ENCODE measurements around the gene NDUFB8.
A peak's percentile ranks its signal among the peaks of the same experiment; 100 is the strongest.

The NDUFB8 gene

DNA sequence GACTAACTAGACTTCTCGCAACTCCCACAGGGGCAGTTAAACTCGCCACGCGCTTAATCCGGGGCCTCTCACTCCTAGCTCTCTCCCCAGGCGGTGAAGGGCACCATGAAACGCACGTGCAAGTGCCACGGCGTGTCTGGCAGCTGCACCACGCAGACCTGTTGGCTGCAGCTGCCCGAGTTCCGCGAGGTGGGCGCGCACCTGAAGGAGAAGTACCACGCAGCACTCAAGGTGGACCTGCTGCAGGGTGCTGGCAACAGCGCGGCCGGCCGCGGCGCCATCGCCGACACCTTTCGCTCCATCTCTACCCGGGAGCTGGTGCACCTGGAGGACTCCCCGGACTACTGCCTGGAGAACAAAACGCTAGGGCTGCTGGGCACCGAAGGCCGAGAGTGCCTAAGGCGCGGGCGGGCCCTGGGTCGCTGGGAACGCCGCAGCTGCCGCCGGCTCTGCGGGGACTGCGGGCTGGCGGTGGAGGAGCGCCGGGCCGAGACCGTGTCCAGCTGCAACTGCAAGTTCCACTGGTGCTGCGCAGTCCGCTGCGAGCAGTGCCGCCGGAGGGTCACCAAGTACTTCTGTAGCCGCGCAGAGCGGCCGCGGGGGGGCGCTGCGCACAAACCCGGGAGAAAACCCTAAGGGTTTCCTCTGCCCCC is 47.4 kb downstream of the NDUFB8 start:
- no peak for FAIRE-seq
- TF ChIP-seq, protein P1, sequence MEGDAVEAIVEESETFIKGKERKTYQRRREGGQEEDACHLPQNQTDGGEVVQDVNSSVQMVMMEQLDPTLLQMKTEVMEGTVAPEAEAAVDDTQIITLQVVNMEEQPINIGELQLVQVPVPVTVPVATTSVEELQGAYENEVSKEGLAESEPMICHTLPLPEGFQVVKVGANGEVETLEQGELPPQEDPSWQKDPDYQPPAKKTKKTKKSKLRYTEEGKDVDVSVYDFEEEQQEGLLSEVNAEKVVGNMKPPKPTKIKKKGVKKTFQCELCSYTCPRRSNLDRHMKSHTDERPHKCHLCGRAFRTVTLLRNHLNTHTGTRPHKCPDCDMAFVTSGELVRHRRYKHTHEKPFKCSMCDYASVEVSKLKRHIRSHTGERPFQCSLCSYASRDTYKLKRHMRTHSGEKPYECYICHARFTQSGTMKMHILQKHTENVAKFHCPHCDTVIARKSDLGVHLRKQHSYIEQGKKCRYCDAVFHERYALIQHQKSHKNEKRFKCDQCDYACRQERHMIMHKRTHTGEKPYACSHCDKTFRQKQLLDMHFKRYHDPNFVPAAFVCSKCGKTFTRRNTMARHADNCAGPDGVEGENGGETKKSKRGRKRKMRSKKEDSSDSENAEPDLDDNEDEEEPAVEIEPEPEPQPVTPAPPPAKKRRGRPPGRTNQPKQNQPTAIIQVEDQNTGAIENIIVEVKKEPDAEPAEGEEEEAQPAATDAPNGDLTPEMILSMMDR (IDR thresholded peaks at IDR 0.05; ENCODE audit: insufficient read depth, missing control alignments), result peak; percentile 50
- no peak for DNase-seq (ENCODE audit: insufficient read length, low spot score)

DNA sequence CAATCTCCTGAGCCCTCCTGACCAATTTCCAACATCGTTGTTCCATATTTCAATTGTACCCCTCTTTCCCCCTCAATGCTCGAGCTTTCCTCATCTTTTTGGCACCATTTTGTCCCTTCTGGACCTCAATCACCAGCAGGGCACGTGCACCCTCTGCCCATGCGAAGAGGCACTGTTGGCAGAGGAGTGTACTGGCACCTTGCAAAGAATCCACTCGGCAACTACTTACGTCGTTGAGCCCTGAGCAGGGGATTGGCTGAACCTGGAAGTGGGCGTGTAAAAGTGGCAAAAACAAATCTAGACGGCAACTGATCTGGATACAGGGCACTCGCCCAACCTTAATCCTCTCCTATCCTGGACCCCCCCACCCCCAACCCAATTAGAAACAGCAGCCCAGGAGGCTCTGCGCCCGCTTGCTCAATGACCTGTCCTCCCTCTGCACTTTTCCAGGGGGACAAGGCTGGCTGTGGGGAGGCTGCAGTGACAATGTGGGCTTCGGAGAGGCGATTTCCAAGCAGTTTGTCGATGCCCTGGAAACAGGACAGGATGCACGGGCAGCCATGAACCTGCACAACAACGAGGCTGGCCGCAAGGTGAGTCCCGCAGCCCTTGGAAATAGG is 48.1 kb downstream of the NDUFB8 start:
- FAIRE-seq, result peak; percentile 80
- TF ChIP-seq, protein P1 (IDR thresholded peaks at IDR 0.05; ENCODE audit: insufficient read depth, missing control alignments), result no peak

DNA sequence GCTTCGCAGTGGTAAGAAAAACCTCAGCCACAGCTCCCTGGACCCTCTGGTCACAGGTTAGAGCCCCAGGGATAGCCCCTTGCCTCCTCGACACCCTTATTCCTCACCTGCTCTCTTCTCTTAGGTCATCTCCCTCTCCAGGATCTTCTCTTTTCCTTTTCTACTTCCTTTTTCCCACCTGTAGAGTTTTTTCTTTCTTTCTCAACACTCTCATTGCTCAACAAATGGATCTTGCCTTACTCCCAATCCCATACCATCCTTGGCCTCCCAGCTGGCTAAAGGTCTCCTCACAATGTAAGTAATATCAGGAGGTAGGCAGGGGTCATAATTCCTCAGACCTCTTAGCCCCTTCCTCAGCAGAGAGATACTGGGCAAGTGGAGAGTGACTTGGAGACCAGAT is 49.7 kb downstream of the NDUFB8 start:
- TF ChIP-seq, protein P1 (IDR thresholded peaks at IDR 0.05; ENCODE audit: insufficient read depth, missing control alignments), result no peak
- FAIRE-seq (no peak), DNase-seq (ENCODE audit: insufficient read length, low spot score) (no peak)

More for the DNA sequence above, 48.1 kb downstream of the NDUFB8 start:
- DNase-seq (ENCODE audit: insufficient read length, low spot score), result peak; percentile 41

DNA sequence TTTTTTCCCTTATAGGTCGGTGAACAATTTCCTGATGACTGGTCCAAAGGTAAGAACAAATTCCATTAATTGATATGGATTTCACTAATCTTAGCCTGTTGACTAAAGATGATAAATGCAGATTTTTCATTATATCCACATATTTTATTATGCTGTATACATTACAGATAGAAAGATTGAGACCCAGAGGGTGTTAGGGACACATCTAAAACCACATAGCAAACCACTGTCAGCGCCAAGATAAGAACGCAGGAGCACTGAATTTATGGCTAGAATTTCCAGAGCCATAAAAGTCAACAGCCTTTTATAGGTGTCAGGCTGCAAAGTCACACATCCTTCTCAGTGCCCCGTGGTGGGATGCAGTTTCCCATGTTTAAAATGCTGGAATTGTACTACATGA is 50.6 kb downstream of the NDUFB8 start:
- TF ChIP-seq, protein P1 (IDR thresholded peaks at IDR 0.05; ENCODE audit: insufficient read depth, missing control alignments), result no peak
- FAIRE-seq (no peak), DNase-seq (ENCODE audit: insufficient read length, low spot score) (no peak)

DNA sequence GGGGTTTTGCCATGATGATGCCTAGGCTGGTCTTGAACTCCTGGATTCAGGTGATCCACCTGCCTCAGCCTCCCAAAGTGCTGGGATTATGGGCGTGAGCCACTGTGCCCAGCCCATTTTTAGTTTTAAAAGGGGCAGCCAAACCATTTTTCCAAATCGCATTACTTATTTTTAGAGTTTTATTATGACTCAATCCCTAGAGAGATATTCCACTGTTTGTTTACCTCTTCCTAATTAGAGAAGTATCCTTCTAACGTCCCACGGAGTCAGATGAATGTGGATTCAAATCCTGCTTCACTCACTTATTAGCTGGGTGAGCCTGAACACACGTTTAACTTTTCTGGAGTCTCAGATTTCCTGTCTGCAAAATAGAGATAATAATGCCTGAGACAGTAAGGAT is 51.7 kb downstream of the NDUFB8 start:
- TF ChIP-seq, protein P1 (IDR thresholded peaks at IDR 0.05; ENCODE audit: insufficient read depth, missing control alignments), result no peak
- no peak for FAIRE-seq

More for the DNA sequence above, 51.7 kb downstream of the NDUFB8 start:
- no peak for DNase-seq (ENCODE audit: insufficient read length, low spot score)
